Trophoblast cell (in vitro differentiated cells and primary cell): ENCODE data around the gene PNPO.

Source experiments
- DNase-seq, 2 donors: peaks; one replicate each; pipeline ENCODE4 v3.0.0-alpha.2; 2016
- H2AFZ ChIP-seq: 2 replicates; pipeline ENCODE4 v1.6.1; 2013; ENCODE audit warnings: low read length, moderate library complexity, mild to moderate bottlenecking; ENCODE audit not compliant: insufficient read depth, poor library complexity
- H2AK5ac ChIP-seq: 2 replicates; pipeline ENCODE4 v1.6.1; 2013; ENCODE audit warnings: mild to moderate bottlenecking, low read length
- H2BK120ac ChIP-seq: 2 replicates; pipeline ENCODE4 v1.6.1; 2013; ENCODE audit warnings: low read length, mild to moderate bottlenecking, moderate library complexity; ENCODE audit not compliant: insufficient read depth, poor library complexity
- H2BK12ac ChIP-seq: 2 replicates; pipeline ENCODE4 v1.6.1; 2013; ENCODE audit warnings: mild to moderate bottlenecking, low read length, moderate library complexity
- H2BK5ac ChIP-seq: 2 replicates; pipeline ENCODE4 v1.6.1; 2013; ENCODE audit warnings: low read length, low read depth, moderate library complexity, mild to moderate bottlenecking; ENCODE audit not compliant: poor library complexity
- H3K14ac ChIP-seq: 2 replicates; pipeline ENCODE4 v1.6.1; 2013; ENCODE audit warnings: mild to moderate bottlenecking, low read length
- H3K18ac ChIP-seq: 2 replicates; pipeline ENCODE4 v1.6.1; 2013; ENCODE audit warnings: mild to moderate bottlenecking, low read length
- H3K23ac ChIP-seq: 2 replicates; pipeline ENCODE4 v1.6.1; 2013; ENCODE audit warnings: low read length
- H3K27ac ChIP-seq: 2 replicates; pipeline ENCODE4 v1.5.1; 2013; ENCODE audit warnings: low read depth, mild to moderate bottlenecking, inconsistent platforms, low read length, moderate library complexity
- H3K27me3 ChIP-seq: 2 replicates; pipeline ENCODE4 v1.6.1; 2013; ENCODE audit warnings: inconsistent platforms, mild to moderate bottlenecking, low read length, moderate library complexity; ENCODE audit not compliant: insufficient read depth
- H3K36me3 ChIP-seq, 2 experiments: 1 replicate in 1 of 2; 2 replicates in 1 of 2; pipeline ENCODE4 v1.6.1; 2013; ENCODE audit warnings: low read length in 2 of 2, mild to moderate bottlenecking in 2 of 2, moderate library complexity in 1 of 2; ENCODE audit not compliant: insufficient read depth in 2 of 2, control insufficient read depth in 1 of 2
- H3K4ac ChIP-seq: 2 replicates; pipeline ENCODE4 v1.6.1; 2013; ENCODE audit warnings: low read depth, mild to moderate bottlenecking, low read length, moderate library complexity
- H3K4me1 ChIP-seq, 2 experiments: 1 replicate in 1 of 2; 2 replicates in 1 of 2; pipeline ENCODE4 v1.6.1; 2013; ENCODE audit warnings: low read length in 2 of 2, mild to moderate bottlenecking in 2 of 2, moderate library complexity in 1 of 2; ENCODE audit not compliant: insufficient read depth in 2 of 2, control insufficient read depth in 1 of 2
- H3K4me2 ChIP-seq: 2 replicates; pipeline ENCODE4 v1.6.1; 2013; ENCODE audit warnings: inconsistent platforms, mild to moderate bottlenecking, low read length, moderate library complexity
- H3K4me3 ChIP-seq: 2 replicates; pipeline ENCODE4 v1.5.1; 2013; ENCODE audit warnings: mild to moderate bottlenecking, low read depth, low read length, inconsistent platforms
- H3K79me1 ChIP-seq: one replicate; pipeline ENCODE4 v1.6.1; 2013; ENCODE audit warnings: low read length
- H3K79me2 ChIP-seq: 2 replicates; pipeline ENCODE4 v1.6.1; 2013; ENCODE audit warnings: low read length, mild to moderate bottlenecking; ENCODE audit not compliant: control insufficient read depth, insufficient read depth, poor library complexity
- H3K9ac ChIP-seq: 2 replicates; pipeline ENCODE4 v1.6.1; 2013; ENCODE audit warnings: mild to moderate bottlenecking, low read length
- H3K9me3 ChIP-seq: 2 replicates; pipeline ENCODE4 v1.6.1; 2013; ENCODE audit warnings: low read depth, mild to moderate bottlenecking, control low read depth, inconsistent platforms, low read length; ENCODE audit not compliant: insufficient read depth
- H4K12ac ChIP-seq: 2 replicates; pipeline ENCODE4 v1.6.1; 2013; ENCODE audit warnings: low read depth, mild to moderate bottlenecking, low read length, moderate library complexity
- H4K8ac ChIP-seq: 2 replicates; pipeline ENCODE4 v1.6.1; 2013; ENCODE audit warnings: low read depth, mild to moderate bottlenecking, low read length, moderate library complexity
- H4K91ac ChIP-seq: one replicate; pipeline ENCODE4 v1.6.1; 2013; ENCODE audit warnings: low read depth, mild to moderate bottlenecking, low read length, moderate library complexity
- WGBS: extraction: QIAGEN DNeasy Blood & Tissue Kit; methylation state at CpG from one replicate; pipeline ENCODE4 v1.1.7; 2013; ENCODE audit warnings: missing lambda C conversion rate; ENCODE audit not compliant: insufficient read length, insufficient coverage; ENCODE audit errors: extremely low coverage; 5-methylcytosine and 5-hydroxymethylcytosine counted together

PNPO gene

DNA sequence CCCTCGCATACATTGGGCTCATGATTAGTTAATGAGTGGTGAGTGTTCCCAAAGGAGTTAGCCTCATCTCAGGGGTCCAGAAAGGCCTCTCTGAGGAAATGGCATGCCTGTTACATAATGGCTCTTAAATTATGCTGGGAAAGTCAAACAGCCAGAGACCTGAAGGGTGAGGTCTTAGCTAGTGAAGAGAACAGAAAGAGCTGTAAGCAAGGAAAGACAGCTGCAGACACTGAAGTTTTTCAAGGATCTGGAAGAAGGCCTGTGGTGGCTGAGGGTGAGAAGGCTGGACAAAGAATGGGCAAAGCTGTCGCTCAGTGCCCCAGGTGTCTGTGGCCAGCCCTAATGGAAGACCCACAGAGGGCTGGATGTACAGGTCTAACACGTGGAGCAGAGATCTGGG is 34.9 kb upstream of the PNPO start:
- no peak overlapping the region for H3K4me3 ChIP-seq
- H3K79me2 ChIP-seq, result no peaks in the 10 kb centered on the region
- H3K14ac ChIP-seq, result no peak overlapping the region
- no peak for DNase-seq
- no peaks in the 10 kb centered on the region for H3K27me3 ChIP-seq
- H4K91ac ChIP-seq, result no peak overlapping the region
- no peak overlapping the region for H3K23ac ChIP-seq
- no peak overlapping the region for H2BK120ac ChIP-seq
- peaks cover 9 to 10% of the 10 kb centered on the region in 2 experiments for H3K4me1 ChIP-seq
- WGBS, result no CpG with 5 or more reads among the region's 3 CpGs
- H3K27ac ChIP-seq, result no peak overlapping the region
- H3K36me3 ChIP-seq, result no peaks in the 10 kb centered on the region
- H3K18ac ChIP-seq, result no peak overlapping the region
- H2BK12ac ChIP-seq, result no peak overlapping the region
- H3K79me1 ChIP-seq, result no peaks in the 10 kb centered on the region
- no peak overlapping the region for H2AK5ac ChIP-seq
- no peak overlapping the region for H2AFZ ChIP-seq
- no peak overlapping the region for H3K4ac ChIP-seq
- H4K12ac ChIP-seq, result no peak overlapping the region
- H3K9me3 ChIP-seq, result no peaks in the 10 kb centered on the region
- no peak overlapping the region for H3K4me2 ChIP-seq
- H3K9ac ChIP-seq, result no peak overlapping the region
- no peak overlapping the region for H4K8ac ChIP-seq
- no peak overlapping the region for H2BK5ac ChIP-seq

DNA sequence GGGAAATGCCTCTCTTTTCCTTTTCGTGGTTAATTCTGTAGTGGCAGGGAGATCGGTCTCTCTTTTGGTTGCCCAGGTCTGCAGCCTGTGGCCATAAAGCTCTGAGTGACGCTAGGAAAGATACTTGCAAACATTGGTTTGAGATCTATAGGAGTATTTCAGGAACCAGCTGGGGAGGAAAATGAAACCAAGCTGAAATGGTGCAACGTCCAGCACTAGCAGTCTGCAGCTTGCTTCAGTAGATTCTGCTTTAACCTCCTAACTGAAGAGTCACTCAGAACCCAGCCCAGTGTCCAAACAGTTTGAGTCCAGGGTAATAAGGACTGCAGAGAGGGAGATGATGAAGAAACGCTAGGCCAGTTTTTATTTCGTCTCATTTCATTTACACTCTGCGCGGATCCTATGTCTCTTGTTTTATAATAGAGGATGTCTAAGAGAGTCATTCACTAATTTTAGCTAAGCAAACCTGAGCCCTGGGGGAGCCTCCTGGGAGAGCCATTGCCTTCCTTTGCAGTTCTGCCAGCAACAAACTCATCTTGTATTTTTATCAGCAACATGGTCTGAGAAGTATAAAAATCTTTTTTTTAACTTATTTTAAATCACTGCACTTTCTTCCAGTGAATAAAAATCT is 33.3 kb upstream of the PNPO start:
- WGBS, result no CpG with 5 or more reads among the region's 8 CpGs
- no peak overlapping the region for H4K8ac ChIP-seq
- no peak overlapping the region for H3K4ac ChIP-seq
- H2BK120ac ChIP-seq, result no peak overlapping the region
- H4K12ac ChIP-seq, result no peak overlapping the region
- H3K18ac ChIP-seq, result no peak overlapping the region
- no peaks in the 10 kb centered on the region for H3K9me3 ChIP-seq
- no peaks in the 10 kb centered on the region for H3K36me3 ChIP-seq
- H3K14ac ChIP-seq, result no peak overlapping the region
- no peak overlapping the region for H2AFZ ChIP-seq
- no peak overlapping the region for H2BK12ac ChIP-seq
- H4K91ac ChIP-seq, result no peak overlapping the region
- peaks cover 9 to 10% of the 10 kb centered on the region in 2 experiments for H3K4me1 ChIP-seq
- H3K9ac ChIP-seq, result no peak overlapping the region
- no peak overlapping the region for H2AK5ac ChIP-seq
- H3K4me3 ChIP-seq, result no peak overlapping the region
- no peak overlapping the region for H2BK5ac ChIP-seq
- no peaks in the 10 kb centered on the region for H3K79me2 ChIP-seq
- H3K79me1 ChIP-seq, result no peaks in the 10 kb centered on the region
- no peak overlapping the region for H3K23ac ChIP-seq
- H3K4me2 ChIP-seq, result no peak overlapping the region
- no peaks in the 10 kb centered on the region for H3K27me3 ChIP-seq
- no peak for DNase-seq
- H3K27ac ChIP-seq, result no peak overlapping the region

DNA sequence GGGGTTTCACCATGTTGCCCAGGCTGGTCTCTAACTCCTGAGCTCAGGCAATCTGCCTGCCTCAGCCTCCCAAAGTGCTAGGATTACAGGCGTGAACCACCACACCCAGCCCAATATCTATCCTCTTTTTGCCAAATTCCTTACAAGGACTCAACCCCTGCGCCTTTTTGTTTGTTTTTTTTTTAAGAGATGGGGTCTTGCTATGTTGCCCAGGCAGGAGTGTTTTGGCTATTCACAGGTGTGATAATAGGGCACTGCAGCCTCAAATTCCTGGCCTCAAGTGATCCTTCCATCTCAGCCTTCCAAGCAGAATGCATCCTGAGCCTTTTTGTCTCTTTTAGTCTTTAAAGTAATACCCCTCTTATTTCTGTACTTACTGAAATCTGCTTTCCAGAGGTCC is 28.3 kb upstream of the PNPO start:
- Histone ChIP-seq H3K27me3 (no peaks in the 10 kb centered on the region), H3K79me2 (no peaks in the 10 kb centered on the region), H3K4me1 (no peaks in the 10 kb centered on the region), H3K18ac (no peak overlapping the region), H3K4ac (no peak overlapping the region), H3K9ac (no peak overlapping the region), H3K27ac (no peak overlapping the region), H3K23ac (no peak overlapping the region), H3K4me3 (no peak overlapping the region), H4K91ac (no peak overlapping the region), H2BK12ac (no peak overlapping the region), H3K36me3 (peaks cover 13% of the 10 kb centered on the region in 2 experiments), H3K9me3 (no peaks in the 10 kb centered on the region), H3K4me2 (no peak overlapping the region), H2BK5ac (no peak overlapping the region), H4K12ac (no peak overlapping the region), H4K8ac (no peak overlapping the region), H3K14ac (no peak overlapping the region), H3K79me1 (no peaks in the 10 kb centered on the region), H2AK5ac (no peak overlapping the region), H2BK120ac (no peak overlapping the region), H2AFZ (no peak overlapping the region)
- DNase-seq, result no peak
- no CpG with 5 or more reads among the region's 2 CpGs for WGBS

- H2AK5ac ChIP-seq, result no peak overlapping the region
- no peak overlapping the region for H3K23ac ChIP-seq
- no peak overlapping the region for H3K14ac ChIP-seq
- no peaks in the 10 kb centered on the region for H3K79me2 ChIP-seq
- H4K12ac ChIP-seq, result no peak overlapping the region
- H3K9me3 ChIP-seq, result no peaks in the 10 kb centered on the region
- no peak overlapping the region for H3K9ac ChIP-seq
- H3K27ac ChIP-seq, result no peak overlapping the region
- H2BK5ac ChIP-seq, result no peak overlapping the region
- H3K4me3 ChIP-seq, result no peak overlapping the region
- no peak overlapping the region for H4K91ac ChIP-seq
- H4K8ac ChIP-seq, result no peak overlapping the region
- H3K4me2 ChIP-seq, result no peak overlapping the region
- H3K79me1 ChIP-seq, result no peaks in the 10 kb centered on the region
- H3K4me1 ChIP-seq, result no peaks in the 10 kb centered on the region
- H3K36me3 ChIP-seq, result peaks cover 13% of the 10 kb centered on the region in 2 experiments
- H2BK120ac ChIP-seq, result no peak overlapping the region
- no peak overlapping the region for H2AFZ ChIP-seq
- no peak overlapping the region for H2BK12ac ChIP-seq
- no CpG with 5 or more reads among the region's 4 CpGs for WGBS
- H3K27me3 ChIP-seq, result no peaks in the 10 kb centered on the region
- no peak overlapping the region for H3K4ac ChIP-seq
- DNase-seq, result no peak
- no peak overlapping the region for H3K18ac ChIP-seq
Measured at GRCh38 chr17:47914306-47914948, 26.9 kb upstream of the PNPO start.
